GM21717 (cell line): ENCODE results near the gene NT5C2.
"Not testable (repeated sequence)": the region's sequence is repeated elsewhere in the genome, so short reads cannot be mapped to it uniquely, and the experiment has no call there.

Experiments
- ATAC-seq: cut with Tn5 transposase; IDR thresholded peaks from one replicate; pipeline ENCODE4 v1.9.1; 2021; ENCODE audit warnings: mild to moderate bottlenecking, moderate library complexity; ENCODE audit not compliant: unreplicated experiment

NT5C2 gene

DNA sequence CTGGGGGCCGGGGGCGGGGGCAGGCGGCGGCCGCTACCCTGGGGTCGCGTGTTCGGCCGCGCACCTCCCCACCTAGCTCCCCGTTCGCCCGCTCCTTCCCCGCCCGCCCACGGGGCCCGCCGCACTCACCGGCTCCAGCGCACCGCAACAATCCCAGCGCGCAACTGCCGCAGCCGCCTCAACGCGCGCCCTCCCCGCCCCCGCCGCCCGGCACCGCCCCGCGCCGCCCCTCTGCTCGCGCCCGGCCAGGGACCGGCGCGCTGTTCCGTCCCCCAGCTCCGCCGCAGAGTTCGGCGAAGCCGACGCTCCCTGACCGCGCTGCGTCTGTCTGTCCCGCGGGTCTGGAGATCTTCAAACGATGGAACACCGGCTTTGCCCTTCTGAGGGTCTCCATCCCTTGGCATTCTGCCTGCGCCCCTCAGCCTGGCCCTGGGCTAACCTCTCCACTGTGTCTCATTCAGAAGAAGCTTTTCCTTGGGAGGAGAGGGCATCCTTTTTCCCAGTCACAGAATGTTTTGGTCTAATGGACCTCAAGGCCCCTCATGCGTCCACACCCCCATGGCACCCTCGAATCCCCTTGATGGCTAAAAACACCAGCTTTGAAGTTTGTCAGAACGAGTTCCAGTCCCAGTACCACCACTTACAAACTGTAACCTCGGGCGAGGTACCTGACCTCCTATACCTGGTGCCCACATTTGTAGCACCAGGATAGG is at the start of gene NT5C2:
TSS of gene NT5C2 (minus strand) at position 166 of the 713 bp plus-strand sequence. CDS start 18,314 bp downstream, outside the sequence.
- ATAC-seq = peak; percentile 57

DNA sequence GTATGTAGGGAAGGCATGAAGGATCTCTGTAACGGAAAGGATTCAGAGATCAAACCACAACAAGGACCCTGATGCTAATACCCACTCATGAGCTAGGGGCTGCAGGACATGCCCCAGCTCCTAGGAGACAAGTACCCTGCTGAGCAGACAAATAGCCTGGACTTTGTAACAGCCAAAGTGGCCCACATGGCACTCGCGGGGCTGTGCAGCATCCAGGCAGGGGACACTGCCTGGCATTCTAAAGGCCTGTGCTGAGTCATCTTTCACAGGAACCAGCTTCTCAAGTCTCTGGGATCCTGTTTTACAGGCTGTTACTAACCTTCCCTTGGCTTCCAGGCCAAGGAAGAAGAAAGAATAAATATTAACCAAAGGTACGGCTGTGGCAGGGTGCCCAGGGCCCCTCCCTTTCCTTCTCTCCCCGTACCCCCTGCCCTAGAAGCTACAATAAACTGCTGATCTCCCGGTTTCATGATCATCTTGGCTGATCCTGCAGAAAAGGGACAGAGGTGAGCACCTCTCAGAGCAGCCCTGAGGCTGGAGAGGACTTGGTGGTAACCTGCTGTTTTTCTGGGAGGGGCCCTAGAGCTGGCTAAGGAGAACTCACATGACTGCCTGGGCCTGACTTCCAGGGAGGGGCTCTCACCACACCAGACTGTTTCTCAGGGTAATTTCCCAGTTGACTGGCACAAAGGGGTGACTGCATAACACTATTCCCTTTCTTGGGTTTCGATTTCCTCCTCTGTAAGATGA is 48.4 kb upstream of the NT5C2 start:
- no peak for ATAC-seq

DNA sequence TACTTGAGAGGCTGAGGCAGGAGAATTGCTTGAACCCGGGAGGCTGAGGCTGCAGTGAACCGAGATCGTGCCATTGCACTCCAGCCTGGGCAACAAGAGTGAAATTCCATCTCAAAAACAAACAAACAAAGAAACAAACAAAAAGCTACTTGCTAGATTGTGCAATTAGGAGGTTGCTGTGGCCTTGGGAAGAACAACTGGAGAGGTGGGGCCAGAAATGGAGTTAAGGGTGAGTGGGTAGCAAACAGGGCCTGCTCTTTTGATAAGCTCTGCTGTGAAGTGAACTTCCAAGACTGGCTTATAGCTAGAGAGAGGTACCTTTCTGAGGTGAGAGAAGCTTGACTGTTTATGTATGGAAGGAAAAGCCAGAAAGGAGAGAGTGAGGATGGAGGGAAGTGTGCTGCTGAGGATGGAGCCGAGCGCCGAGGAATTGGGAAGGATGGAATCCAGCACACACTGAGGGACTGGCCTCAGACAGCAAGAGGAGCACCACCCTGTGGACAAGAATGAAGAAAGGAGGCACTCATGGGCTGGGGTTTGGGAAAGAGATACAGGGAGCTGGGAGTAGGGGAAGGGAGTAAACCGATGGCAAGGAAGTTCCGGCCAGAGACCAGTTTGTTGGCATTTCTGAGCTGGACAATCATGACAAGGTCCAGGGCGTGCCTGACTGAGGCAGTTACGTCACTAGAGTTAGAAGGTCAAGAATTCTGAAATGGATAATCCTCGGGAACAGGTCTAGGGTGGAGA is 45.6 kb upstream of the NT5C2 start:
- no peak for ATAC-seq

DNA sequence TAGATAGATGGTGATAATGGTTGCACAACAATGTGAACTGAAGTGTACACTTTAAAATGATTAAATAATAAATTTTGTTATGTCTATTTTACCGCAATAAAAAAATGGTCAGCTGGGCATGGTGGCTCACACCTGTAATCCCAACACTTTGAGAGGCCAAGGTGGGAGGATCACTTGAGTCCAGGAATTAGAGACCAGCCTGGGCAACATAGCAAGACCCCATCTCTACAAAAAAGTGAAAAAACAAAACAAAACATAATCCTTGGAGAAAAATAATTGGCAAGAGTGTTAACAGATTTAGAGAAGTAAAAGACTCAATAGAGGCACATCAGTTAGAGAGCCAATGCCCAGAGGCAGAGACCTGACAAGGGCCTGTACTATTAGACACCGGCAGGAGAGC is 42.7 kb upstream of the NT5C2 start:
- no peak for ATAC-seq

DNA sequence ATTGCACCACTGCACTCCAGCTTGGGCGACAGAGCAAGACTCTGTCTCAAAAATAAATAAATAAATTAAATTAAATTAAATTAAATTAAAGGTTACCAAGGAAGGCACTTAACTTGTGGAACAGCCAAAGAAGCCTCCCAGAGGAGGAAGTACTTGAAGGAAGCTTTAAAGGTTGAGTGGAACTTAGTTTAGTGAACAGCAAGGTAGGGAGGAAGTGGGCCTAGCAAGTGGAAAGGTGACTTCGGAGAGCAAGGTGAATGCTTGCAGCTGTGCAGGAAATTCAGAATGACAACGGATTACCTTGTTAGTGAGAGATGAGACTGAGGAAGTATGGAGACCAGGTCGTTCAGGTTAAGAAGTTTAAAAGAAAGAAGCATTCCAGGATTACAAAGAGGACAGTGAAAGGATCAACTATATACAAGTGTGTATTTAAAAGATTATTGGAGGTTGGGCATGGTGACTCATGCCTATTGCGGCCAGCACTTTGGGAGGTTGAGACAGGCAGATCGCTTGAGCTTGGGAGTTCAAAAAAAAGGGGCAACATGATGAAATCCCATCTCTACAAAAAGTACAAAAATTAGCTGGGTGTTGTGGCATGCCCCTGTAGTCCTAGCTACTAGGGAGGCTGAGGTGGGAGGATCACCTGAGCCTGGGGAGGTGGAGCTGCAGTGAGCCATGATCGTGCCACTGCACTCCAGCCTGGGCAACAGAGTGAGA is 39.9 kb upstream of the NT5C2 start:
- no peak for ATAC-seq

DNA sequence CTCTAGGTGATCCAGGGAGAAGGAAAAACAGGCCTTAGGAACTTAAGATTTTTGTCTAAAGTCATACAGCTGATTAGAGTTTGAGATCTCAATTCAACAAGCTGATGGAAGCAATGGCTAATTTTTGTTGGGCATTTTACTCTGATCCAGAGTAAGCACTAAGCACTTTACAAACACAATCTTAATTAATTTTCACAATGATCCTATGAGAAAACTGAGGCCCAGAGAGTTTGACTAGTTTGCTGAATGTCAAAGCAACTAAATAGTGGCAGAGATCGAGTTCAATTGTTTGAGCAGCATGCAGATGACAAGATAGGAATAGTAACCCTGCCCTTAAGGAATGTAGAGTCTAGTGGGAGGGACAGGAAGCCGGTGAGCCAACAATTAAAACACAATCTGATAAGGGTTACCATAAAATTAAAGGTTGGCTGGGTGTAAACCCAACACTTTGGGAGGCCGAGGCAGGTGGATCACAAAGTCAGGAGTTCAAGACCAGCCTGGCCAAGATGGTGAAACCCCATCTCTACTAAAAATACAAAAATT is 39.1 kb upstream of the NT5C2 start:
- ATAC-seq = no peak

DNA sequence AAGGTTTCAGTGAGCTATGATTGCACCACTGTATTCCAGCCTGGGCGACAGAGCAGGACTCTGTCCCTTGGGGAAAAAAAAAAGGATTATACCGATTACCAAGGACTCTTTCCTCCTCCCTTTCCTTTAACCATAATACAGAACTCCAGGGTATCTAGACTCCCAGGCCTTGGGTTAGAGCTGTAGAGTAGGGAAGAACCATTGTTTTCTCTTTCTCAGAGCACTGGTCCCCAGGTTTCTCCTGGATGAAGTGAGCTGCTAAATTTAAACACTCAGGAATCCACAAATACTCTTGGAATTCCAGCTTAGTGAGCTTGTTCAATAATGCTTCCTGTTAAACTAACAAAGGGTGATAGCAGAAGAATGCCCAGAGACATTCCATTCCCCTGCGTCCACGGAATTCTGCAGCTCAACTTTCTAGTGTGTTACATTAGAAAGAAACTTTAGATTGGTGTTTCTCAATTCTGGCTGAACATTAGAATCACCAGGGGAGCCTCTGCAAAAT is 38.0 kb upstream of the NT5C2 start:
- no peak for ATAC-seq

DNA sequence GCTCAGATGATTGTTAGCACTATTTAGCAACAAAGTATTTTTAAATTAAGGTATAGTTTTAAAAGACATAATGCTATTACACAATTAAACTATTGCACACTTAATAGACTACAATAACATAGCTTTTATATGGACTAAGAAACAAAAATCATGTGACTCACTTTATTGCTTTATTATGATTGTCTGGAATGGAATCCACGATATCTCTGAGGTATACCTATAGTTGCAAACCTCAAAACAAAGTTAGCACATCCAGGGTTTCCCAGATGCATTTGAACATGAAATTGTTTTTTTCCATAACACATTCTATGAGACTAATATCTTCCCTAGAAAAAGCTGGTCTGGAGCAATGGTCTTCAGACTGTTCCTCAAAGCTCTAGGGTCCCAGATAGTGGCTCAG is 34.3 kb upstream of the NT5C2 start:
- no peak for ATAC-seq

DNA sequence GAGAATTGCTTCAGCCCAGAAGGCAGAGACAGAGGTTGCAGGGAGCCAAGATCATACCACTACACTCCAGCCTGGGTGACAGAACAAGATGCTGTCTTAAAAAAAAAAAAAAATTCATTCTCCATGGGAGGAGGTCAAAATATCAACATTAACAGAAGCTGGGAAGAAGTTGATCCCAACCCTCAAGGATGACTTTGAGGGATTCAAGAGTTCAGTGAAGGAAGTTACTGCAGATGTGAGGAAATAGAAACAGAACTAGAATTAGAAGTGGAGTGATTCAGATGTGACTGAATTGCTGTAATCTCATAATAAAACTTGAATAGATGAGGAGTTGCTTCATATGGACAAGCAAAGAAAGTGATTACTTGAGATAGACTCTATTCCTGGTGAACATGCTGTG is 32.9 kb upstream of the NT5C2 start:
- no peak for ATAC-seq

DNA sequence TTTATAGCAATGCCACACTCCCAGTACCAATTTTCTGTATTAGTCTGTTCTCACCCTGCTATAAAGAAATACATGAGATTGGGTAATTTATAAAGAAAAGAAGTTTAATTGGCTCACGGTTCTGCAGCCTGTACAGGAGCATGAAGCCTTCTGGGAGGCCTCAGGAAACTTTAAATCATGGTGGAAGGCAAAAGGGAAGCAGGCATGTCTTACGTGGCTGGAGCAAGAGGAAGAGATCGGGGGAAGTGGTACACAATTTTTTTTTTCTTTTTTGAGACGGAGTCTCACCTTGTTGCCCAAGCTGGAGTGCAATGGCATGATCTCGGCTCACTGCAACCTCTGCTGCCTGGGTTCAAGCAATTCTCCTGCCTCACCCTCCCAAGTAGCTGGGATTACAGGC is 31.6 kb upstream of the NT5C2 start:
- ATAC-seq = not testable (repeated sequence)

DNA sequence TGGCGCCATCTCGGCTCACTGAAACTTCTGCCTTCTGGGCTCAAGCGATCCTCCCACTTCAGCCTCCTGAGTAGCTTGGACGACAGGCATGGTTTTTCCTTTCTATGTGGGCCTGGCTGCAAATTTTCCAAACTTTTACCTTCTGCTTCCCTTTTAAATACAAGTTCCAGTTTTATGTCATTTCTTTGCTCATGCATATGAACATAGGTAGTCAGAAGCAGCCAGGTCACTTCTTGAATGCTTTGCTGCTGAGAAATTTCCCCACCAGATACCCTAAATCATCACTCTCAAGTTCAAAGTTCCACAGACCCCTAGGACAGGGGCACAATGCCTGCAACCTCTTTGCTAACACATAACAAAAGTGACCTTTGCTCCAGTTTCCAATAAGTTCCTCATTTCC is 31.1 kb upstream of the NT5C2 start:
- ATAC-seq = no peak

DNA sequence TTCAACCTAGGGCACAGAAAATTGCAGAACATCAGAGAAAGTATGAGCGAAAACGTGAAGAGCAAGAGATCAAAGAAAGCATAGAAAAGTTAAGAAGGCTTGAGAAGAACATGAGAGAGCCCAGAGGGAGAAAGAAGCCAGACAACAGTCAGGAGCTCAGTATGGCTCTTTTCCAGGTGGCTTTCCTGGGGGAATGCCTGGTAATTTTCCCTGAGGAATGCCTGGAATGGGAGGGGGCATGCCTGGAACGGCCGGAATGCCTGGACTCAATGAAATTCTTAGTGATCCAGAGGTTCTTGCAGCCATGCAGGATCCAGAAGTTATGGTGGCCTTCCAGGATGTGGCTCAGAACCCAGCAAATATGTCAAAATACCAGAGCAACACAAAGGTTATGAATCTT is 23.3 kb upstream of the NT5C2 start:
- ATAC-seq = not testable (repeated sequence)

DNA sequence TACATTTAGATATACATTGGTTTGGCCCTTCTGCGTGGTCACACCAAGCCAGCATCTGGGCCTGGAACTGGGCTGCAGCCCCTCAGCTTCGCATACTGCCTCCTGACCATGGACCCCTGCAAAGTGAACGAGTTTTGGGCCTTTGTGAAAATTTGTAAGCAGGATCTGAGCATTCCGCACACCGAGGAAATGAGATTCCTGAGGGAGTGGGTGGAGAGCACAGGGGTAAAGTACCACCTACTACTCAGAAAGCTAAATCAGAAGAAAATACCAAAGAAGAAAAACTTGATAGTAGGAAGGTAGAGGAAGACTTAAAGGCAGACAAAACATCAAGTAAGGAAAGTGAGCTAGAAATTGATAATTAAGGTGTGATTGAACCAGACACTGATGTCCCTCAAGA is 22.5 kb upstream of the NT5C2 start:
- no peak for ATAC-seq

DNA sequence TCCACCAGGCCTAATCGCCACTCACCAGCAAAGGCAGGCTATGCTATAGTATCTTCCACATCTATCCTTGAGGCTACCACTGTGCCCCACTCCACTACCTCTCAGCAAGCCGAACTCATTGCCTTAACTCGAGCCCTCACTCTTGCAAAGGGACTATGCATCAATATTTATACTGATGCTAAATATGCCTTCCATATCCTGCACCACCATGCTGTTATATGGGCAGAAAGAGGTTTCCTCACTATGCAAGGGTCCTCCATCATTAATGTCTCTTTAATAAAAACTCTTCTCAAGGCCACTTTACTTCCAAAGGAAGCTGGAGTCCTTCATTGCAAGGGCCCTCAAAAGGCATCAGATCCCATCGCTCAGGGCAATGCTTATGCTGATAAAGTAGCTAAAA is 17.2 kb upstream of the NT5C2 start:
- ATAC-seq = not testable (repeated sequence)

DNA sequence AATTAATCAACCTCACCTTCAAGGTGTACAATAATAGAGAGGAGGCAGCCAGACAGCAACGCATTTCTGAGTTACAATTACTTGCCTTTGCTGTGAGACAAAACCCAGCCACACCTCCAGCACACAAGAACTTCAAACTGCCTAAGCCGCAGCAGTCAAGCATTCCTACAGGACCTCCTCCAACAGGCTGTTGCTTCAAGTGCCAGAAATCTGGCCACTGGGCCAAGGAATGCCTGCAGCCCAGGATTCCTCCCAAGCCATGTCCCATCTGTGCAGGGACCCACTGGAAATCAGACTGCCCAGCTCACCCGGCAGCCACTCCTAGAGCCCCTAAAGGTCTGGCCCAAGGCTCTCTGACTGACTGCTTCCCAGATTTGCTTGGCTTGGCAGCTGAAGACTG is 14.6 kb upstream of the NT5C2 start:
- not testable (repeated sequence) for ATAC-seq

DNA sequence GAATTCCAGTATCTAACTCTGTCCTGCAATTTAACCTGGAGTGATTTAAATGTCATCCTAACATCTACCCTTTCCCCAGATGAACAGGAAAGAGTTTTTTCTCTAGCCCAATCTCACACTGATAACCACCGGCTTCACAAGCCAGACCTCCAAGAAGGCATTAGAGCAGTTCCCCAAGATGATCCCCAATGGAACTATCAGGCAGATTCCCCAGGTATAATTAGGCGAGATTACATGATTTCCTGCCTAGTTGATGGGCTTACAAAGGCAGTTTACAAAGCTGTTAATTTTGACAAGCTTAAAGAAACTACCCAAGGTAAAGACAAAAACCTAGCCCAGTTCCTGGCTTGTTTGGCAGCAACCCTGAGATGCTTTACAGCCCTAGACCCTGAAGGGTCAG is 14.1 kb upstream of the NT5C2 start:
- ATAC-seq = no peak

DNA sequence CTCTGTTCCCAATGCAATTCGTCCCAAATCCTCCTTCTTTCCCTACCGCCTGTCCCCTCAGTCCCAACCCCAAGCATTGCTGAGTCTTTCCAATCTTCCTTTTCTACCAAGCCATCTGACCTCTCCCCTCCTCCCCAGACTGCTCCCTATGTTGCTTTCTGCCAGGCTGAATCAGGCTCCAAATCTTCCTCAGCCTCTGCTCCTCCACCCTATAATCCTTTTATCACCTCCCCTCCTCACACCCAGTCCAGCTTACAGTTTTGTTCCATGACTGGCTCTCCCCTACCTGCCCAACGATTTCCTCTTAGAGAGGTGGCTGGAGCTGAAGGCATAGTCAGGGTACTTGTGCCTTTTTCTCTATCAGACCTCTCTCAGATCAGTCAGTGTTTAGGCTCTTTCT is 13.6 kb upstream of the NT5C2 start:
- not testable (repeated sequence) for ATAC-seq

DNA sequence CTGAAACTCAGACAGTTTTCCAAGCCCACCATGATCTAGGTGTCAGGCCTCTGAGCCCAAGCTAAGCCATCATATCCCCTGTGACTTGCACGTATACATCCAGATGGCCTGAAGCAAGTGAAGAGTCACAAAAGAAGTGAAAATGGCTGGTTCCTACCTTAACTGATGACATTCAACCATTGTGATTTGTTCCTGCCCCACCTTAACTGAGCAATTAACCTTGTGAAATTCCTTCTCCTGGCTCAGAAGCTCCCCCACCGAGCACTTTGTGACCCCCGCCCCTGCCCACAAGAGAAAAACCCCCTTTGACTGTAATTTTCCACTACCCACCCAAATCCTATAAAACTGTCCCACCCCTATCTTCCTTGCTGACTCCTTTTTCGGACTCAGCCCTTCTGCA is 12.3 kb upstream of the NT5C2 start:
- not testable (repeated sequence) for ATAC-seq

DNA sequence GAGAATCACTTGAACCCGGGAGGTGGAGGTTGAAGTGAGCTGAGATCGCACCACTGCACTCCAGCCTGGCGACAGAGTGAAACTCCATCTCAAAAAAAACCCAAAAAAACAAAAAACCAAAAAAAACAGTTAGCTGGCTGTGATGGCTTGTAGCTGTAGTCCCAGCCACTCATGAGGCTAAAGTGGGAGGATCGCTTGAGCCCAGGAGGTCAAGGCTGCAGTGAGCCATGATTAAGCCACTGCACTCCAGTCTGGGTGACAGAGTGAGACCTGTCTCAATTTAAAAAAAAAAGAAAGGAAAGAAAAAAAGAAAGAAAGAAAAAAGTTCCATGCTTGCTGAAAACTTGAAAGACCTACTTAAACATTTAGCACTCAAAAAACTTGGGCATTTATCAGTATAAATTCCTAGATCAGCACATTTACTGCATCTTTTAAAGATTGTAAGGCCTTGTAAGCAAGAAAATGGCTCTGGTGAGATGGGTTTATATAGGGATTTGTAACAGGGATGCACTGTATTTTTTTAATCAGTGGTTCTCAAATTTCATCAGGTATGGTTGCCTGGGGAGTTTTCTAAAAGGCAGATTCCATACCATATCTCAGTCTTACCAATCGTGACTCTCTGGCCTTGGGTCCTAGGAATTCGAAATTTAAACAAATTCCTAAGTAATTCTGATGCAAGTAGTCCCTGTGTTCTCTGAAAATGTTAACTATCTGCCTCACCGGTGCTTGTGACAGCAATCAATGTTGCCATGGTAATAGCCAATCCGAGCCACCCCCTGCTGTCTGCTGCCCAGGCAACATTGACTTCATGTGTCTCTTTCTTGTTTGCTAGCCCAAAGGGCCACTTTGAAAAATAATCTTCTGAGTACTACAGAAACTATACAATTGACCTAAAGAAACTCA is 11.5 kb upstream of the NT5C2 start:
- ATAC-seq = no peak

DNA sequence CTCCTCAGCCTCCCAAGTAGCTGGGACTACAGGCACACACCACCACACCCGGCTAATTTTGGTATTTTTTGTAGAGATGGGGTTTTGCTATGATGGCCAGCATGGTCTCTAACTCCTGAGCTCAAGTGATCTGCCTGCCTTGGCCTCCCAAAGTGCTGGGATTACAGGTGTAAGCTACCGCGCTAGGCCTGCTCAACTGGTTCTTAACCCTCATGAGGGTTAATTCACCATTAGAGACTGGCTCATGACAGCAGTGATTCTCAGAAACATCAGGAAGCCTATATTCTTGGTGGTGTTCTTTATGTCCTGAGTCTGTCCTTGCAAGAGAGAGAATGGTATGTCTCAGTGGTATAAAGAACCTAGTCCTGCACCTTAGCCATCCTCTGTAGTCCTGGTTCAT is 10.4 kb upstream of the NT5C2 start:
- no peak for ATAC-seq
